GM21737 (cell line): ENCODE results near the gene BLVRA.

Experiments used
- ATAC-seq: cut with Tn5 transposase; IDR thresholded peaks from one replicate; pipeline ENCODE4 v1.9.1; 2021; ENCODE audit warnings: mild to moderate bottlenecking, moderate library complexity; ENCODE audit not compliant: unreplicated experiment

Gene BLVRA

DNA sequence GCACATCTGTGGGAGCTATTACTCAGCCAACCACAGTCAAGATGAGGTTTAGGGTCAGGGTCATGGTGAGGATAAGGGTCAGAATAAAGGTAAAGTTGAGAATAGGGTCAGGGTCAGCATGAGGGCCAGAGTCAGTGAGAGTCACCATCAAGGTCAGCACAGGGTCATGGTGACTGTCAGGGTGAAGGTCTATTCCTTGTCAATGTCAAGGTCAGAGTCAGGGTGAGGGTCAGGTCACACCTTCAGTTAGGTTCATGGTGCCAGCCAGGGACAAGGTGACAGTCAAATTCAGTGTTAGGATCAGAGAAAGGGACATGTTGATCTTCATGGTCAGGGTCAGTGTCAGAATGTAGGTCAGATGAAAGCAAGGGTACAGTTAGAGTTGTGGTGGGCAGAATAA, 96.7 kb downstream of the BLVRA start:
- ATAC-seq: no peak

DNA sequence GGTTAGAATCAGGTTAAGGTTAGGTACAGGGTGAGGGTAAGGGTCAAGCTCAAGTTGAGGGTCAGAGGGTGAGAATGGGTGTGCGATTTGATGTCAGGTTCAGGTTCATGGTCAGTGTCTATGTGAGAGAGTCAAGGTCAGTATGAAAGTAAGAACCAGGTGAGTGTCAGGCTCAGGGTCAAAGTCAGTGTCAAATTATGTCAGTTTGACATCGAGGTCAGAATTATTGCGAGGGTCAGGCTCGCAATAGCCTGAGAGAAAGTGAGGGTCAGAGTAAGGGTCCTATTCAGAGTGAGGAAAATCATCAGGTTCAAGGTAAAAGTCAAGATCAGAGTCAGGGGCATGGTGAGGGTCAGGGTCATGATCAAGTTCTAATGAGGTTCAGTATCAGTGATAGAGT, 97.8 kb downstream of the BLVRA start:
- ATAC-seq: no peak
